HG02884 (cell line): ENCODE results near the gene KRT84.
"Not testable (repeated sequence)": the region's sequence is repeated elsewhere in the genome, so short reads cannot be mapped to it uniquely, and the experiment has no call there.

Experiments used
- ATAC-seq: cut with Tn5 transposase; IDR thresholded peaks from one replicate; pipeline ENCODE4 v1.9.1; 2021; ENCODE audit warnings: mild to moderate bottlenecking, moderate library complexity; ENCODE audit not compliant: unreplicated experiment

Gene KRT84

GRCh38 chr12:52346593-52346992, 38.9 kb downstream of the KRT84 start:
- no peak for ATAC-seq

- ATAC-seq: not testable (repeated sequence)
These were observed 40.4 kb downstream of the KRT84 start for GRCh38 chr12:52345041-52345440.

- no peak for ATAC-seq
These were observed 41.3 kb downstream of the KRT84 start for GRCh38 chr12:52344111-52344510.

GRCh38 chr12:52343550-52343949, 41.9 kb downstream of the KRT84 start:
- no peak for ATAC-seq

GRCh38 chr12:52342781-52343490, 42.5 kb downstream of the KRT84 start:
- ATAC-seq: no peak

- ATAC-seq: no peak
These were observed 44.3 kb downstream of the KRT84 start for GRCh38 chr12:52341066-52341580.

- ATAC-seq: no peak
These were observed 47.1 kb downstream of the KRT84 start for GRCh38 chr12:52338241-52338960.

- ATAC-seq: no peak
These were observed 48.4 kb downstream of the KRT84 start for GRCh38 chr12:52337054-52337453.

- no peak for ATAC-seq
These were observed 48.8 kb downstream of the KRT84 start for GRCh38 chr12:52336641-52337040.

- ATAC-seq: no peak
These were observed 49.7 kb downstream of the KRT84 start for GRCh38 chr12:52335598-52336262.

GRCh38 chr12:52334185-52334584, 51.3 kb downstream of the KRT84 start:
- no peak for ATAC-seq

GRCh38 chr12:52333321-52333720, 52.1 kb downstream of the KRT84 start:
- ATAC-seq: no peak

GRCh38 chr12:52332381-52332780, 53.1 kb downstream of the KRT84 start:
- no peak for ATAC-seq

- no peak for ATAC-seq
These were observed 53.6 kb downstream of the KRT84 start for GRCh38 chr12:52331833-52332232.

- ATAC-seq: no peak
These were observed 54.4 kb downstream of the KRT84 start for GRCh38 chr12:52331039-52331438.

GRCh38 chr12:52327830-52328500, 57.5 kb downstream of the KRT84 start:
- no peak for ATAC-seq
